ENCODE results near the gene KLHDC7A. TPM values are rescaled to one million over a fixed set of nuclear protein-coding genes. Genes with fewer than 3 reads are reported as not detected.
A peak's percentile ranks its signal among the peaks of the same experiment; 100 is the strongest.
"Not testable (repeated sequence)": the region's sequence is repeated elsewhere in the genome, so short reads cannot be mapped to it uniquely, and the experiment has no call there.

The KLHDC7A gene
- total RNA-seq, 1 donor from 2014 or later, result not detected

DNA sequence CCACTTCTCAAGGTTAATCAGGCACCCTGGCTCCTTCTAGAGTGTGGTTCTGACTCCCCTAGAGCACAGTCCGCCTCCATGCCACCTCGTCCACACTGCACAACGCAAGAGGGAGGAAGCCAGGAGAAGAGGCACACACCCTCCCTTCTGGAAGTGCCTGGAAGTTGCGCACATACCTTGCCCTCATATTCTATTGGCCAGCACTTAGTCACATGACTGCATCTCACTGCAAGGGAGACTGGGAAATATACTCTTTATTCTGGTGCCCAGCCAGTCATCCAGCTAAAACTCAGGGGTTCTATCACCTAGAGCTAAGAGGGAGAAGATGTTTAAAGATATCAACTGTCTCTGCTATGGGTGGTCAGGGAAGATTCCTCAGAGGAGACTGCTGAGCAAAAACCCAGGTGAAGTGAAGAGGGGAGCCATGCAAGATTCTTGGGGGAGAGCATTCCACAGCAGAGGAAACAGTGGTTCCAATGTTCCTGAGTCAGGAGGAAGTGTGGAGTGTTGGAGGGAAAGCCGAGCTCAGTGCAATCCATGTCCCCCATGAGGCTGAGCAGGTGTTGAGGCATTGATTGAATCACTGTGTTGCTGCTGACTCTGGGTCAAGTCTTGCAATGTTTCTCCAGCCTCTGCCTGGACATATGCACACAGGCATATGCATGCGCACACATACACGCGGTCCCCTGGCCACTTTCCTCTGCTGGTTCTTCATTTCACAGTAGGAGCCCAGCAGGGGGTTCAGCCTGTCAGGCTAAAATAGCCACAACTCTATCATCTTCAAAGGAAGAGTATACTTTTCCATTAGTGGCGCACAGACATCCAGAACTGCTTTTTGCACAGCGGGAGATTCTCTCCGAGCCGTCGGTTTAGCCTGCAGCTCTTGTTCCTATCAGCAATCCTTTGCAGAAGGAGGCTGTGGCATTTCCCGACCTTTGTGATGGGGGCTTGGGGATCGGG, 22.3 kb upstream of the KLHDC7A start:
- H3K4me1 Mint-ChIP-seq, result peaks cover 26% of the 10 kb centered on the region
- Histone ChIP-seq H3K79me2 (ENCODE audit: low read depth) (no peaks in the 10 kb centered on the region), H3K4me1 (peaks cover 15% of the 10 kb centered on the region), H3K9me3 (ENCODE audit: low read depth) (no peaks in the 10 kb centered on the region), H3F3A (ENCODE audit: low read depth) (peaks cover 7% of the 10 kb centered on the region), H3K4me2 (no peak overlapping the region), H3K27me3 (no peaks in the 10 kb centered on the region), H4K20me1 (ENCODE audit: low read depth) (no peaks in the 10 kb centered on the region), H3K36me3 (no peaks in the 10 kb centered on the region), H3K4me3 (no peak overlapping the region), H2AFZ (replicated peaks) (no peak overlapping the region), H3K9ac (no peak overlapping the region), H3K27ac (no peak overlapping the region)
- TF ChIP-seq EZH2 (IDR thresholded peaks at IDR 0.05) (no peak), CTCF (IDR thresholded peaks at IDR 0.05) (no peak), EZH2phosphoT487 (IDR thresholded peaks at IDR 0.05) (no peak)
- peak; percentile 37 for DNase-seq (ENCODE audit: low spot score)
- no peaks in the 10 kb centered on the region for H3K9me3 Mint-ChIP-seq
- H3K27ac Mint-ChIP-seq, result peak overlapping the region; percentile 24
- no peaks in the 10 kb centered on the region for H3K36me3 Mint-ChIP-seq
- peaks cover 11% of the 10 kb centered on the region for H3K27me3 Mint-ChIP-seq (ENCODE audit: insufficient read depth, low read depth)
- peak overlapping the region; percentile 39 for H3K4me3 Mint-ChIP-seq

GRCh38 chr1:18461656-18462055, 19.1 kb upstream of the KLHDC7A start:
- H3K4me2 ChIP-seq, result no peak overlapping the region
- H3F3A ChIP-seq (ENCODE audit: low read depth), result peaks cover 7% of the 10 kb centered on the region
- no peak for DNase-seq (ENCODE audit: low spot score)
- no peaks in the 10 kb centered on the region for H3K79me2 ChIP-seq (ENCODE audit: low read depth)
- no peak overlapping the region for H2AFZ ChIP-seq (replicated peaks)
- no peak overlapping the region for H3K27ac ChIP-seq
- H3K9ac ChIP-seq, result no peak overlapping the region
- no peak overlapping the region for H3K4me3 ChIP-seq
- H3K9me3 Mint-ChIP-seq, result no peaks in the 10 kb centered on the region
- H3K36me3 ChIP-seq, result no peaks in the 10 kb centered on the region
- no peak overlapping the region for H3K27ac Mint-ChIP-seq
- TF ChIP-seq CTCF (IDR thresholded peaks at IDR 0.05), result no peak
- no peak for TF ChIP-seq EZH2 (IDR thresholded peaks at IDR 0.05)
- no peak for TF ChIP-seq EZH2phosphoT487 (IDR thresholded peaks at IDR 0.05)
- H3K4me3 Mint-ChIP-seq, result no peak overlapping the region
- no peaks in the 10 kb centered on the region for H3K36me3 Mint-ChIP-seq
- no peaks in the 10 kb centered on the region for H4K20me1 ChIP-seq (ENCODE audit: low read depth)
- peaks cover 15% of the 10 kb centered on the region for H3K4me1 ChIP-seq
- peaks cover 28% of the 10 kb centered on the region for H3K4me1 Mint-ChIP-seq
- H3K27me3 Mint-ChIP-seq (ENCODE audit: insufficient read depth, low read depth), result peaks cover 13% of the 10 kb centered on the region
- H3K27me3 ChIP-seq, result no peaks in the 10 kb centered on the region
- no peaks in the 10 kb centered on the region for H3K9me3 ChIP-seq (ENCODE audit: low read depth)

- H3K27ac Mint-ChIP-seq, H3K4me3 Mint-ChIP-seq: not testable (repeated sequence)
Observed at GRCh38 chr1:18462517-18462916, 18.2 kb upstream of the KLHDC7A start.

GRCh38 chr1:18463063-18463462, 17.7 kb upstream of the KLHDC7A start:
- Histone ChIP-seq H3K79me2 (ENCODE audit: low read depth) (no peaks in the 10 kb centered on the region), H2AFZ (replicated peaks) (peak overlapping the region; percentile 73), H3K36me3 (no peaks in the 10 kb centered on the region), H3F3A (ENCODE audit: low read depth) (peaks cover 7% of the 10 kb centered on the region), H3K4me1 (peaks cover 15% of the 10 kb centered on the region), H3K27ac (no peak overlapping the region), H3K9me3 (ENCODE audit: low read depth) (no peaks in the 10 kb centered on the region), H3K4me3 (no peak overlapping the region), H3K4me2 (no peak overlapping the region), H3K27me3 (no peaks in the 10 kb centered on the region), H4K20me1 (ENCODE audit: low read depth) (no peaks in the 10 kb centered on the region), H3K9ac (no peak overlapping the region)
- TF ChIP-seq EZH2phosphoT487 (IDR thresholded peaks at IDR 0.05), result no peak
- TF ChIP-seq CTCF (IDR thresholded peaks at IDR 0.05), result no peak
- no peak for TF ChIP-seq EZH2 (IDR thresholded peaks at IDR 0.05)
- Mint-ChIP-seq H3K27me3 (ENCODE audit: insufficient read depth, low read depth) (peaks cover 7% of the 10 kb centered on the region), H3K4me3 (peak overlapping the region; percentile 47), H3K27ac (no peak overlapping the region), H3K9me3 (no peaks in the 10 kb centered on the region), H3K4me1 (peaks cover 27% of the 10 kb centered on the region), H3K36me3 (no peaks in the 10 kb centered on the region)
- DNase-seq (ENCODE audit: low spot score), result no peak

More at GRCh38 chr1:18462517-18462916, 18.2 kb upstream of the KLHDC7A start:
- H3K79me2 ChIP-seq (ENCODE audit: low read depth); DNase-seq (ENCODE audit: low spot score); H3K27ac ChIP-seq; H2AFZ ChIP-seq (replicated peaks); H3K9ac ChIP-seq; H3K9me3 ChIP-seq (ENCODE audit: low read depth); H3K9me3 Mint-ChIP-seq; H3K36me3 ChIP-seq; H3K27me3 ChIP-seq; H4K20me1 ChIP-seq (ENCODE audit: low read depth); H3K4me2 ChIP-seq; H3K27me3 Mint-ChIP-seq (ENCODE audit: insufficient read depth, low read depth); H3F3A ChIP-seq (ENCODE audit: low read depth); H3K36me3 Mint-ChIP-seq; H3K4me3 ChIP-seq: not testable (repeated sequence)
- H3K4me1 Mint-ChIP-seq, result peaks cover 28% of the 10 kb centered on the region
- H3K4me1 ChIP-seq, result peaks cover 15% of the 10 kb centered on the region
